Endothelial cell of umbilical vein (primary cell): ENCODE measurements around the gene PPM1L. TPM values are rescaled to one million over a fixed set of nuclear protein-coding genes. Genes with fewer than 3 reads are reported as not detected.

ENCODE experiments used
- BruUV-seq: library from RNA; stranded (reverse); fragments of 400-500 nt; replicated peaks from 2 replicates; lab custom pipeline; 2021; lab: Mats Ljungman, UMichigan
- CTCF ChIA-PET: fragments of 300-600, 350-600 bp; sonication (Branson Sonifier 250); formaldehyde crosslinking; loops from one replicate; lab custom pipeline; 2021; ENCODE audit warnings: antibody characterized with exemption, inconsistent platforms; lab: Charles Lee
- POLR2A ChIA-PET: fragments of 300-600, 350-600 bp; sonication (Branson Sonifier 250); formaldehyde crosslinking; loops from one replicate; lab custom pipeline; 2021; ENCODE audit warnings: antibody characterized with exemption, inconsistent platforms; lab: Charles Lee
- DNase-seq: peaks from one replicate; pipeline ENCODE4 v3.0.0-alpha.2; 2011; ENCODE audit warnings: low read depth, low spot score
- FAIRE-seq: peaks from 2 replicates; lab custom pipeline; 2011; peaks lifted over from hg19 to GRCh38; lab: Jason Lieb, UNC
- H2AFZ ChIP-seq: 2 replicates; pipeline ENCODE4 v1.6.0; 2012; ENCODE audit warnings: low read depth, low read length, control low read depth, inconsistent platforms
- H3K27ac ChIP-seq: 2 replicates; pipeline ENCODE4 v1.5.1; 2011; ENCODE audit warnings: low read depth, mild to moderate bottlenecking, control low read depth, low read length, moderate library complexity; ENCODE audit not compliant: insufficient read depth
- H3K27me3 ChIP-seq, 2 experiments: 2 replicates each; pipeline versions ENCODE4 v1.6.0 to v1.6.1; 2011; ENCODE audit warnings: low read length in 2 of 2, mixed read lengths in 1 of 2; ENCODE audit not compliant: control insufficient read depth in 2 of 2, insufficient read depth in 2 of 2
- H3K36me3 ChIP-seq, 2 experiments: 2 replicates in 1 of 2; 3 replicates in 1 of 2; pipeline ENCODE4 v1.5.1; 2011; ENCODE audit warnings: low read length in 2 of 2, mild to moderate bottlenecking in 1 of 2, moderate library complexity in 1 of 2; ENCODE audit not compliant: control insufficient read depth in 2 of 2, insufficient read depth in 2 of 2; ENCODE audit errors: extremely low read depth in 1 of 2
- H3K4me1 ChIP-seq: 3 replicates; pipeline ENCODE4 v1.5.1; 2011; ENCODE audit warnings: mild to moderate bottlenecking, low read length; ENCODE audit not compliant: control insufficient read depth, insufficient read depth; ENCODE audit errors: extremely low read depth
- H3K4me2 ChIP-seq: 2 replicates; pipeline ENCODE4 v1.6.1; 2011; ENCODE audit warnings: low read length, control low read depth, mixed read lengths; ENCODE audit not compliant: insufficient read depth
- H3K4me3 ChIP-seq, 3 experiments: fragments of 200-600 bp in 1 of 3; sonication (generic), shearing (Covaris generic) in 1 of 3; replicated peaks in 1 of 3; 2 replicates each; pipeline ENCODE4 v1.5.1; 2011 to 2016; ENCODE audit warnings: control low read depth in 3 of 3, low read length in 3 of 3, mild to moderate bottlenecking in 2 of 3, inconsistent platforms in 1 of 3, low read depth in 1 of 3, moderate library complexity in 1 of 3; ENCODE audit not compliant: insufficient read depth in 1 of 3
- H3K79me2 ChIP-seq: 2 replicates; pipeline ENCODE4 v1.6.0; 2012; ENCODE audit warnings: low read length, inconsistent platforms; ENCODE audit not compliant: control insufficient read depth, insufficient read depth
- H3K9ac ChIP-seq: replicated peaks from 2 replicates; pipeline ENCODE3; 2011; ENCODE audit warnings: low read length, control low read depth; ENCODE audit not compliant: insufficient read depth; ENCODE audit errors: extremely low read depth
- H3K9me1 ChIP-seq: replicated peaks from 3 replicates; pipeline ENCODE4 v1.6.0; 2011; ENCODE audit warnings: mild to moderate bottlenecking, low read length; ENCODE audit not compliant: control insufficient read depth, insufficient read depth; ENCODE audit errors: extremely low read depth
- H3K9me3 ChIP-seq: replicated peaks from 2 replicates; pipeline ENCODE4 v1.5.1; 2012; ENCODE audit warnings: low read length, inconsistent platforms; ENCODE audit not compliant: control insufficient read depth, insufficient read depth
- H4K20me1 ChIP-seq: replicated peaks from 2 replicates; pipeline ENCODE3; 2011; ENCODE audit warnings: mild to moderate bottlenecking, low read length; ENCODE audit not compliant: control insufficient read depth, insufficient read depth; ENCODE audit errors: extremely low read depth
- EZH2 ChIP-seq: IDR thresholded peaks from 2 replicates; pipeline ENCODE4 v1.6.1; 2012; ENCODE audit warnings: borderline replicate concordance, low read depth, mild to moderate bottlenecking, moderate library complexity, low read length, inconsistent platforms; ENCODE audit not compliant: severe bottlenecking
- FOS ChIP-seq: IDR thresholded peaks from 2 replicates; pipeline ENCODE4 v1.6.1; 2011; ENCODE audit warnings: mild to moderate bottlenecking, low read length, moderate library complexity, borderline replicate concordance; ENCODE audit not compliant: insufficient read depth
- GATA2 ChIP-seq: IDR thresholded peaks from 2 replicates; pipeline ENCODE4 v1.7.0; 2011; ENCODE audit warnings: low read depth, mild to moderate bottlenecking, moderate library complexity, mixed read lengths, low read length; ENCODE audit not compliant: insufficient read length, insufficient read depth
- JUN ChIP-seq: IDR thresholded peaks from 2 replicates; pipeline ENCODE4 v1.6.1; 2011; ENCODE audit warnings: borderline replicate concordance, low read depth; ENCODE audit not compliant: insufficient read length, insufficient read depth
- MYC ChIP-seq: IDR thresholded peaks from one replicate; pipeline ENCODE4 v1.6.1; 2011; ENCODE audit warnings: mild to moderate bottlenecking, low read depth, low read length
- POLR2A ChIP-seq: IDR thresholded peaks from 2 replicates; pipeline ENCODE4 v1.6.1; 2012; ENCODE audit warnings: low read depth, mild to moderate bottlenecking, control low read depth, low read length
- POLR2AphosphoS5 ChIP-seq: IDR thresholded peaks from 2 replicates; pipeline ENCODE4 v1.6.1; 2012; ENCODE audit warnings: low read depth, mild to moderate bottlenecking, control low read depth, low read length, moderate library complexity; ENCODE audit not compliant: insufficient read depth
- dilution Hi-C: fragments of 300-500 bp; cut with MboI; formaldehyde crosslinking; loops from one replicate; pipeline ENCODE4 v1.15.0; 2019; ENCODE audit warnings: low sequenced_read_pairs; ENCODE audit not compliant: extremely low pct_ligation_motif_present
- intact Hi-C: fragments of 100-400 bp; cut with micrococcal nuclease; formaldehyde crosslinking; loops from one replicate; pipeline ENCODE4 v1.10.0; 2022
- polyA plus RNA-seq, 4 experiments: library from polyadenylated mRNA; depleted of rRNA in 3 of 4; stranded (reverse) in 3 of 4; unstranded in 1 of 4; fragments of >200 nt; gene quantifications; 2 replicates each; pipeline versions ENCODE4 v1.2.1 to v1.2.3, GENCODE V29; 2011 to 2012; ENCODE audit warnings: missing spikeins in 1 of 4
- total RNA-seq: library from RNA; stranded (reverse); gene quantifications from 2 replicates; pipeline ENCODE4 v1.2.3, GENCODE V29; 2021
- TF ChIP-seq, protein P1 (sequence below), 2 donors: IDR thresholded peaks; 1 replicate in 1 of 2; 2 replicates in 1 of 2; pipeline ENCODE4 v1.5.1; 2011; ENCODE audit warnings: low read length in 2 of 2, mild to moderate bottlenecking in 2 of 2, moderate library complexity in 2 of 2, control low read depth in 1 of 2, inconsistent platforms in 1 of 2, low read depth in 1 of 2; ENCODE audit not compliant: insufficient read depth in 1 of 2; ENCODE audit errors: extremely low read depth in 1 of 2
- TF ChIP-seq, protein P2 (sequence below): IDR thresholded peaks from 2 replicates; pipeline ENCODE4 v1.6.1; 2011; ENCODE audit not compliant: insufficient read depth, insufficient read length

The PPM1L gene
- total and polyA plus RNA-seq, 2 donors (not counting 3 experiments of a cell fraction or from before 2014, with no cell fraction given) = 0.63 to 2.9 TPM

GRCh38 chr3:160812304-160812703 lies 56.3 kb downstream of the PPM1L start:
- dilution Hi-C loops = no loop called here
- CTCF ChIA-PET = no interaction called here

More at GRCh38 chr3:160812304-160812703, 56.3 kb downstream of the PPM1L start:
- no peak overlapping the region for H3K4me3 ChIP-seq
- no peak overlapping the region for H3K9ac ChIP-seq
- no peak overlapping the region for H3K27ac ChIP-seq
- H4K20me1 ChIP-seq = no peaks in the 10 kb centered on the region
- intact Hi-C loops = no loop called here
- no peaks in the 10 kb centered on the region for H3K9me3 ChIP-seq
- H3K36me3 ChIP-seq = no peaks in the 10 kb centered on the region
- H3K79me2 ChIP-seq = no peaks in the 10 kb centered on the region
- FAIRE-seq = no peak
- H3K4me1 ChIP-seq = no peaks in the 10 kb centered on the region
- POLR2A ChIA-PET = no interaction called here
- H3K4me2 ChIP-seq = no peak overlapping the region
- H3K9me1 ChIP-seq = no peaks in the 10 kb centered on the region
- no peak for DNase-seq
- no TSS peak for BruUV-seq
- TF ChIP-seq, protein P1, sequence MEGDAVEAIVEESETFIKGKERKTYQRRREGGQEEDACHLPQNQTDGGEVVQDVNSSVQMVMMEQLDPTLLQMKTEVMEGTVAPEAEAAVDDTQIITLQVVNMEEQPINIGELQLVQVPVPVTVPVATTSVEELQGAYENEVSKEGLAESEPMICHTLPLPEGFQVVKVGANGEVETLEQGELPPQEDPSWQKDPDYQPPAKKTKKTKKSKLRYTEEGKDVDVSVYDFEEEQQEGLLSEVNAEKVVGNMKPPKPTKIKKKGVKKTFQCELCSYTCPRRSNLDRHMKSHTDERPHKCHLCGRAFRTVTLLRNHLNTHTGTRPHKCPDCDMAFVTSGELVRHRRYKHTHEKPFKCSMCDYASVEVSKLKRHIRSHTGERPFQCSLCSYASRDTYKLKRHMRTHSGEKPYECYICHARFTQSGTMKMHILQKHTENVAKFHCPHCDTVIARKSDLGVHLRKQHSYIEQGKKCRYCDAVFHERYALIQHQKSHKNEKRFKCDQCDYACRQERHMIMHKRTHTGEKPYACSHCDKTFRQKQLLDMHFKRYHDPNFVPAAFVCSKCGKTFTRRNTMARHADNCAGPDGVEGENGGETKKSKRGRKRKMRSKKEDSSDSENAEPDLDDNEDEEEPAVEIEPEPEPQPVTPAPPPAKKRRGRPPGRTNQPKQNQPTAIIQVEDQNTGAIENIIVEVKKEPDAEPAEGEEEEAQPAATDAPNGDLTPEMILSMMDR (IDR thresholded peaks at IDR 0.05; ENCODE audit: extremely low read depth in 1 of 2, insufficient read depth in 1 of 2, low read depth in 1 of 2, low read length in 2 of 2) = no peak
- TF ChIP-seq, protein P2, sequence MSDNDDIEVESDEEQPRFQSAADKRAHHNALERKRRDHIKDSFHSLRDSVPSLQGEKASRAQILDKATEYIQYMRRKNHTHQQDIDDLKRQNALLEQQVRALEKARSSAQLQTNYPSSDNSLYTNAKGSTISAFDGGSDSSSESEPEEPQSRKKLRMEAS = no peak
- no peak for TF ChIP-seq EZH2
- no peak for TF ChIP-seq POLR2A
- no peak for TF ChIP-seq POLR2AphosphoS5
- no peak for TF ChIP-seq MYC
- no peak for TF ChIP-seq FOS
- no peak for TF ChIP-seq JUN
- TF ChIP-seq GATA2 = no peak
- H2AFZ ChIP-seq = no peak overlapping the region
- no peaks in the 10 kb centered on the region for H3K27me3 ChIP-seq
